HG02759 (cell line): Measurements from ENCODE around the gene EHD1.
"Not testable (repeated sequence)": the region's sequence is repeated elsewhere in the genome, so short reads cannot be mapped to it uniquely, and the experiment has no call there.

Experiments used
- ATAC-seq: cut with Tn5 transposase; IDR thresholded peaks from one replicate; pipeline ENCODE4 v1.9.1; 2021; ENCODE audit warnings: mild to moderate bottlenecking, moderate library complexity; ENCODE audit not compliant: unreplicated experiment

EHD1 gene

DNA sequence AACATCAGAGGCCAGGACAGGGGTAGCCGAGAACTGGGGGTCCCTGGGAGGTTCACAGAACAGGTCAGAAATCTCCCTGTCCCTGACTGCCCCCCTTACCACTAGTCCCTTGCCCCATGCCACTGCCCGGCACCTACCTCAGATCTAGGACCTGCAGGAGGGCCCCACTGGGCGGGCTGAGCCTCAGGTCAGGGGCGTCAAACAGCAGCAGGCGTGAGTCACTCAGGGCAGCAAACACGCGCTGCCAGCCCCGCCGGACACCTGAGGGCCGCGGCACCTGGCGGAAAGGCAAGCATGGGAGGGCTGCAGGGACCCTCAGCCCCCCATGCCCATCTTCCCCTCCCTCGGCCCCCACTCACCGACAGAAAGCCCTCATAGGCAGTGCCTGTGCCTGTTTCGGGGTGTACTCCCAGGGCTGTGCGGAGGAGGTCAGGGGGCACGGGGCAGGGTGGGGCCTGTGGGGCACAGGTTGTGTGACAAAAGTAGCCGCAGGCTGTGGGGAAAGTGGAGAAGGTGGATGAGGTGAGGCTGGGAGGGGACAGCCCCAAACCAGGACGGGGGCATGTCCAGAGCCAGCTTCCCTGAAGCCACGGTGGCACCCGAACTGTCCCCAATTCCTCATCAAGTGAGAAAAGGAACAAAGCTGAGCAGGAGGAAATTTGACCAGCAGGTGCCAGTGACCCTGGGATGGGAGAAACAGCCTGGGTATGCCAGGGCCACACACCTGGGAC, 45.8 kb downstream of the EHD1 start:
- ATAC-seq, result no peak

DNA sequence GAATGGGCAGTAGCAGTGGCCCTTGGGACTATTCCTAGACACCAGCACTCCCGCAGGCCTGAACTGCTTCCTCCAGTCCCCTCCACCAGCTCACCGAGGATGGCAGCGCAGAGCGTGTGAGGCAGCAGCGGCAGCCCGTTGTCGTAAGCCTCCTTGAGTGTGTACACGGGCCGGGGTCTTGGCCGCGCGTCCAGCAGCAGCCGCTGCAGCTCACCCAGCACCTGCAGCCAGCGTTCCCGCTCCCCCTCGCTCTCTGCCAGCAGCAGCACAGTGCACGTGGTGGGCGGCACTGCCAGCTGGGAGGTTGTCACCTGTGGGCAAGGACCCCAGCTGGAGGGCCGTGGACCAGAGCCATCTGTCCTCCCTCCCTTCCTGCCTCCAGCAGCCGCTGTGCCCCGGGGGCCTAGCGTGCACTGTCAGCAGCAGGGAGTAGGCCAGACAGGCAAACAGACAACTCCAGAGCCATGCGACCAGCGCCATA, 47.0 kb downstream of the EHD1 start:
- no peak for ATAC-seq

GRCh38 chr11:64829536-64830251, 48.7 kb downstream of the EHD1 start:
- no peak for ATAC-seq

DNA sequence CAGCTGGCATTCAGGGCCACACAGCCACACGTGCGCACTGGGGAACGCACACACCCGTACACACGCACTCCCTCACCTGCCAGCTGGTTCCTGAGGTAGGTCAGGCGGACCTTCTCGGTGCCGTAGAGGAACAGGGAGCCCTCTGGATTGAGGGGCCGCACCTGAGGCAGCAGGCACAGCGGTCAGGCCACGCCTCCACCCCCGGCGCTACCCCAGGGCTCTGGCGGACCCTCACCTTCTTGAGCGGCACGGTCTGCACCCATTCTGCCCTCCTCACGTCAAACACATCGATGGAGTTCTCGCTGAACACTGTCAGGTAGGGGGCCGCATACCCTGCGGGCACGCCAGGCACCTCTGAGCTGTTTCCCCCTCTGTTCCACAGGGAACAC, 51.0 kb downstream of the EHD1 start:
- no peak for ATAC-seq

- ATAC-seq, result no peak
These were observed 51.6 kb downstream of the EHD1 start for GRCh38 chr11:64826578-64827450.

DNA sequence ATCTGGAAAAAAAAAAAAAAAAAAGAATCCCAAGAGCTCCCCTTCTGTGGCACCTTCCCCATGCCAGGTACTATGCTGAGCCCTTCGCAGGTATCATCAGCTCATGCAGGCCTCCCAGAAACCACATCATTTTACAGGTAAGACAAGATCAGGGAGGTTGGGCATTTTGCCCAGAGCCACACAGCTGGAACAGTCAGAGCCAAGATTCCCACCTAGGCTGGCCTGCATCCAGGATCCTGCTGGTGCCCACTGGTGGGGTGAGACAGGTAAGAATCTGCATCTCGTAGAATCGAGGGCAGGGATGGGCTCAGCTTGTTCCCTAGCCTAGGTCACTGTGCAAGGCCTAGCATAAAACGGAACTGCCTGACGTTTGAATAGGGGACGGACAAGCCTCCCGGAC, 52.4 kb downstream of the EHD1 start:
- no peak for ATAC-seq

GRCh38 chr11:64823568-64824119, 54.8 kb downstream of the EHD1 start:
- ATAC-seq, result no peak

DNA sequence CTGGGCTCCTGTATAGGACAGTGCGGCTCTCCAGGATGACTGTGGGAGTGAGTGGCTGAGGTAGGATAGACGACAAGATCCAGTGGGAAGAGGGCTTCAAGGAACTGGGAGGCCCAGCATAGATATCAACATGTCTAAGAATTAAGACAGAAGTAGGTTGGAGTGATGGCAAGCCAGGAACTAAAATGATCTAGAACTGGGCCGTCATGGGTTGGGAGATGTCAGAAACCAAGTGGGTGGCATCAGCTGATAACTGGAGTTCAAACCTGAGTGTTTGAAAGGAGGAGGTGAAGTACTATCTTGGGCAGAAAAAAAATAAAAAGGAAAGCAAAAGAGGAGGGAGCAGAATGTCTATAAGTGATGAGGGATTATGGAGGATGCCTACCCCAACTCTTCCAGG, 60.9 kb downstream of the EHD1 start:
- ATAC-seq, result no peak

DNA sequence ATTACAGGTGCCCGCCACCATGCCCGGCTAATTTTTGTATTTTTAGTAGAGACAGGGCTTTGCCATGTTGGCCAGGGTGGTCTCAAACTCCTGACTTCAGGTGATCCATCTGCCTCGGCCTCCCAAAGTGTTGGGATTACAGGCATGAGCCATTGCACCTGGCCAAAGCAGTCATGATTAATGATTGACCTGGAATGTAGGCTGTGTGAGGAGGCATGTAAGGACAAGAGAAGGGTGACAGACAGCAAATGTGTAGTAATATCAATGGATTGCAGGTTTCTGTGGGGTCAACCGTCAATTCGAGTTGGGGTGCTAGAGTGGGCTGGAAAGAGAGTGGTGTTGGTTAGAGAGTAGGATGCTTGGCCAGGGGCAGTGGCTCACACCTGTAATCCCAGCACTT, 63.0 kb downstream of the EHD1 start:
- ATAC-seq, result not testable (repeated sequence)

- peak; percentile 73 for ATAC-seq
These were observed 63.7 kb downstream of the EHD1 start for GRCh38 chr11:64814712-64815187.

DNA sequence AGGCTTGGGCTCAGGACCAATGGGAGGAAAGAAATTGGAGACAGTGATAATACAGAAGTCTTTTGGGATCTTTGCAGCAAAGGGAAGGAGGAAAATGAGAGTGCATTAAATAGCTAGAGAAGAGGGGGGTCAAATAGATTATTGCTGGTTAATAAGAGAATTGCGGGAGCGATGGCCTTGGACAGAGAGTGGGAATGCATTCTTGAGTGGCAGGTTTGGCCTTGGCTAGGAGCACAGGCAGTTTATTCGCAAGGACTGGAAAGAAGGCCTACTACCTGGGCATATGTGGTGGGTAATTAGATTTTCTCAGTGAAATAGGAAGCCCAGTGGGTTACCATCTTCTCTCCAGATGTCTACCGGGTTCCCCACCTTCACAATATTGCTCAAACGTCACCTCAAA, 64.6 kb downstream of the EHD1 start:
- ATAC-seq, result no peak

GRCh38 chr11:64810891-64811272, 67.5 kb downstream of the EHD1 start:
- ATAC-seq, result no peak

DNA sequence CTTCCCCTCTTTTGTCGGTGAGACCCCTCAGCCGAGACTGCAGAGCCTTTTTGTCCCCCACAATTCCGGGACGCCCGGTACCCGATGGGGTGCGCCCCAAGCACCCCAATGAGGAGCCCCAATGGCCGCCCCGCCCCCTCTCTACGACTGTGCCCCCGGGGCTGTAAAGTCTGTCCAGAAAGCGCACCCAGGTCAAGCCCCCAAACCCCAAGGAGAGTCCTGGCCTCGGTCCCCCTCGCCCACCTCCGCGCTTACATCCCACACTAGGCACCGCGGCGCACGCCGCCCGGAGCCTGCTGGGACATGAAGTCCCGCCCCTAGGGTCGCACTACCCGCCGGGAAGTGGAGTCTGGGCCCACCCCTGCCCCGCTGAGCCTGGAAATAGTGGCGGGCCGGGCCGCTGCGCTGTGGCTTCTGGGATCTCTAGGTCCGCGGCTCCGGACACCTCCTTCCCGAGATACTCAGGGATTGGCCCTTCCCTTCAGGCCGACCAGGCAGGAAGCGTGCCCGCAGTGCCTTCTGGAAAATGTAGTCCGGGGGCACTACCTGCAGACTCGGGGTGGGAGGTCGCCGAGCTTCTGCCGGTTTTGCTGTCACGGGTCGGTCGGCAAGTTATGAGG, 68.0 kb downstream of the EHD1 start, which contains the start of gene MEN1:
Gene MEN1 (minus strand): TSS at position 281 of the 620 bp plus-strand sequence. CDS start 442 bp downstream, outside the sequence.
- peak; percentile 55 for ATAC-seq

DNA sequence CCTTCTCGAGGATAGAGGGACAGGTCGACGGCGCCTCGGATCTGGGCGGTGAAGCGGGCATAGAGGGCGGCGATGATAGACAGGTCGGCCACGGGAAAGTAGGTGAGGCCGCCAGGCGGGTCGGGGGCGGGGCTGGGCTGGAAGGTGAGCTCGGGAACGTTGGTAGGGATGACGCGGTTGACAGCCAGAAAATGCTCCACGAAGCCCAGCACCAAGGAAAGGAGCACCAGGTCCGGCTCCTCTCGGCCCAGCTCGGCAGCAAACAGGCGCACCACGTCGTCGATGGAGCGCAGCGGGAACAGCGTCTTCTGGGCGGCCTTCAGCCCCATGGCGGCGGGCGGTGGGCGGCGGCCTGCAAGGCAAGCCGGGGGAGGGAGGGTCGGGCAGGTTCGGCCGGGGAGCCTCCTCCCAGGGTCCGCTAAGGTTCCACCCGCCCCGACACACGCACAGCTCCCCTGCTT, 68.6 kb downstream of the EHD1 start:
- ATAC-seq, result no peak

DNA sequence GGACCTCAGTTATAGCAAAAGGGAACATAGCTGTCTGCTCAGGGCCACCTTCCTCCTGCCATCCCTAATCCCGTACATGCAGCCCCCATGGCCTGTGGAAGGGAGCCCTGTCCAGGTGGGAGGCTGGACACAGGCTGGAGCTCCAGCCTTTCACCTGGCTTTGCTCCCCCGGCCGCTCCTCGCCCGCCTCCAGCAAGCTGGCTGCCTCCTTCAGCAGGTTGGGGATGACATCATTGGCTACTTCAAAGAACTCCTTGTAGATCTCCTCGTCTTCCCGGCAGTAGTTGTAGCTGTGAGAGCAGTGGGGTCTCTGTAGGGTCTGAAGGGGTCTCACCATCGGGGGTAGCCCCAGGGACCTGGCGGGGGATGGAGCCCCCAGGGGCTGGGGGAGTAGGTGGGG, 72.9 kb downstream of the EHD1 start:
- ATAC-seq, result no peak

- ATAC-seq, result no peak
These were observed 73.8 kb downstream of the EHD1 start for GRCh38 chr11:64804346-64805210.

GRCh38 chr11:64803846-64804345, 74.5 kb downstream of the EHD1 start:
- no peak for ATAC-seq

DNA sequence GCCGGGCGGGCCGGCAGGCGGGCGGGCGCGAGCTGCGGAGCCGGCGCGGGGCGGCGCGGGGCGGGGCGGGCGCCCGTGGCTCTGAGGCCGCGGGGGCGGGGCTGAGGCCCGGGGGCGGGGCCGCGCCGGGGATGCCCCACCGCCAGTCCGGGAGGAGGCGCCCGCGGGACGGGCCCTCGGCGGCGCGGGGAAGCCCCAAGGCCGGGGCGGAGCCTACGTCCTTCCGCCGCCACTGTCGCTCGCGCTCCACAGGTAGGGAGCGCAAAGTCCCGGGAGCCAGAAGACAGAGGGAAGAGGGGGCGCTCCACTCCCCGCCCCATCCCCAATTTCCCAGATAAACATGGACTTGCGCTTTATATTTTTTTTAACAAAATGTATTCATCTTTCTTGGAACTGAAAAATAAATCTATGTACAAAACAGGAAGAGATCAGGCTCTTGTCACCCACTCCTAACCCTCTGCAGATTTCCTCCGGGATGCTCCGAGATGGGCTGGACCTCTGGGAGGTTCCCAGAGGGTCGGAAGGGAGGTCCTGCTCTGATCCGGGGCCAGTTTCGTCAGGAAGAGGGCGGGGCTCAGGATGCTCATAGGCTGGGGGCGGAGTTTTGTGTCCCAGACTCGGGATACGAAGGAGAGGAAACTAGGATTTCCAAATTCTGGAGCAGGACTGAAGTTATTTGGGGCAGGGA, 75.1 kb downstream of the EHD1 start, which contains the start of gene MAP4K2:
Gene MAP4K2 (minus strand): TSS at position 57 of the 688 bp plus-strand sequence. CDS start 65 bp downstream, outside the sequence.
- peak; percentile 71 for ATAC-seq
